Measurements from ENCODE around the gene MED27. TPM values are rescaled to one million over a fixed set of nuclear protein-coding genes. Genes with fewer than 3 reads are reported as not detected.
A peak's percentile ranks its signal among the peaks of the same experiment; 100 is the strongest.

Gene MED27
- total and polyA plus RNA-seq, 12 donors, result 8.0 to 20.7 (median 17.1) TPM

DNA sequence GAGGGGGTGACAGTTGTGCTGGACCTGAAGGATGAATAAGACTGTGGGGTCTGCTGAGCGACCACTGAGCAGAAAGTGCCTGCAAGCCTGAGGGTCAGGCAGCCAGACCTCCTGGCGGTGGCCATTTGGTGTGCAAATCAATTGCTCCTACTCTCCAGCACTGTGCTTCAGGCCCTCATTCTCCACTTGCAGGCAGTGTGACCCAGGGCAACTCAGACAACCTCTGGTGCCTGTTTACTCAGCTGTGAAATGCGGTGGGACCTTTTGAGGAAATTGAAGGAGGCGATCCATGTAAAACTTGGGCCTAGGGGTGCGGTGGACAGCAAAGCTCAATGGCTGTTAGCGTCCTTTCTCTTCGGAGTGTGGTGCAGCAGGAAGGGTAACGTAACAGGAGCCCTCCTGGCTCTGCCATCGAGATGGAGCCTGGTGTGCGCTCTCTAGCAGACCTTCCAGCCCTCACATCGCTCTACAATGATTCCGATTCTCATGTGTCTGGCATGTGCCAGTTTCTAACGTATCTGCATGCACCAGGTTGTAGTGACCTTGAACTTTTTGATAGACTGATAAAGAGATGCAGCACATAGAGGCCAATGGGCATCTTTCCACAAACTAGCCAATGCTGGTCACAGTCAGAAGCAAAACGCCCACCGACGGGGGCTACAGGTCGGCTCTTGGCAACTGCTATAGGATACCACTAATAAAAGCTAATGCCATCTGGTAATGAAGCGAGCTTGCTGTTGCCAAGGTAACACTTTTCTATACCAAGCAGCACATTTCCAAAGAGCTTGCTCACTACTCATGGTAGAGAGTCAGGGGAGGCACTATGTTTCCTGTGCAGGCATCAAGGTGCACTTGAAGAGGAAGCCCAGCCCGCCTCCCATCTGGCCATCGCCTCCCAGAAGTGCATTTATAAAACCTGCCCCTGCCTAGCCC lies 180.1 kb downstream of the MED27 start:
- WGBS, 2 donors, result 90 to 93% methylated on average over 20 of the region's 20 CpGs
- no peaks in the 10 kb centered on the region for H3K36me3 ChIP-seq
- ATAC-seq, result peak in 1 of 8 donors; percentile 22
- no peaks in the 10 kb centered on the region for H3K9me3 ChIP-seq
- no peak for DNase-seq
- H3K27ac ChIP-seq, result no peak overlapping the region
- H3K4me3 ChIP-seq, result no peak overlapping the region
- H3K27me3 ChIP-seq, result no peaks in the 10 kb centered on the region
- no peak for TF ChIP-seq CTCF (IDR thresholded peaks at IDR 0.05)
- intact Hi-C loops (cut with DNase I), result no loop called here
- peaks cover 0 to 5% (median 0%) of the 10 kb centered on the region in 9 donors for H3K4me1 ChIP-seq

- Histone ChIP-seq H3K27me3 (no peaks in the 10 kb centered on the region), H3K9me3 (no peaks in the 10 kb centered on the region), H3K4me3 (no peak overlapping the region), H3K36me3 (peaks cover 0 to 18% (median 0%) of the 10 kb centered on the region in 9 donors), H3K4me1 (peaks cover 16 to 54% (median 33%) of the 10 kb centered on the region in 9 donors), H3K27ac (no peak overlapping the region)
- DNase-seq, result no peak
- no peak for ATAC-seq
- TF ChIP-seq CTCF (IDR thresholded peaks at IDR 0.05), result no peak
- WGBS, 2 donors, result 86% methylated on average over 9 of the region's 9 CpGs
- intact Hi-C loops (cut with DNase I), result no loop called here
Observed at GRCh38 chr9:131892902-131893500, 186.7 kb downstream of the MED27 start.

DNA sequence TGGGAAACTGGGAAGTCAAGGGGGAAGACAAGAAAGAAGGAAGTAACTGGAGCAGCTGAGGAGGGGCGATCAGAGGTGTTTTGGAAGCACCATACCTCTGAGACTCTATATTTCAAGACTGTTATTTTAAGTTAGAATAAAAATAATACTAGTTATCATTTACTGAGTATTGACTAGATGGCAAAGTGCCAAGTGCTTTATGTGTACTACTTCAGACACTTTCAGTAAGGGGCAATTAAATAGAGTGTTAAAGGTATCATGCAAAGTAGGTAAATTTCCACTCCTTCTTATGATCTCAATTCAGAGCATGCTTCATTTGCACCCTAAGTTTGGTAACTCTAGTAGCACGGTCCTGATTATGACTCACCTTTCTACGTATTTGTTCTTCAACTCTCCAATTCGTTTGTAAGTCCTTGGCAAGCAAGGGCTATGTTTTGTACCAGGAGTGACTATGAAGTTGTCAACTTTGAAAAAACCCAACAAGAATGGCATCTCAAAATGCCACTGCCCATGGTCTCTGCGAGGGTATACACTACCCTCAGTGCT lies 187.4 kb downstream of the MED27 start:
- WGBS, 2 donors, result 54 to 75% methylated on average over 5 of the region's 5 CpGs
- Histone ChIP-seq H3K4me3 (no peak overlapping the region), H3K9me3 (no peaks in the 10 kb centered on the region), H3K4me1 (peaks cover 16 to 59% (median 33%) of the 10 kb centered on the region in 9 donors), H3K27ac (peak overlapping the region in 6 of 10 donors; percentile 28 to 84 (median 82)), H3K36me3 (peaks cover 0 to 18% (median 0%) of the 10 kb centered on the region in 9 donors), H3K27me3 (no peaks in the 10 kb centered on the region)
- ATAC-seq (peak in 1 of 8 donors; percentile 65), DNase-seq (no peak)
- TF ChIP-seq CTCF (IDR thresholded peaks at IDR 0.05), result no peak
- intact Hi-C loops (cut with DNase I), result no loop called here

- TF ChIP-seq CTCF (IDR thresholded peaks at IDR 0.05), result no peak
- ATAC-seq (peak in 5 of 8 donors; percentile 24 to 47 (median 38)), DNase-seq (no peak)
- 31 to 57% methylated on average over 8 of the region's 8 CpGs for WGBS, 2 donors
- peaks cover 16 to 65% (median 33%) of the 10 kb centered on the region in 9 donors for H3K4me1 ChIP-seq
- H3K27me3 ChIP-seq, result no peaks in the 10 kb centered on the region
- H3K27ac ChIP-seq, result peak overlapping the region in 8 of 10 donors; percentile 28 to 84 (median 82)
- H3K9me3 ChIP-seq, result no peaks in the 10 kb centered on the region
- intact Hi-C loops (cut with DNase I), result no loop called here
- H3K36me3 ChIP-seq, result peaks cover 0 to 18% (median 0%) of the 10 kb centered on the region in 9 donors
- H3K4me3 ChIP-seq, result no peak overlapping the region
Observed at GRCh38 chr9:131891598-131891997, 188.1 kb downstream of the MED27 start.

Data from heart right ventricle (tissue), 16 donors.